ENCODE data around the gene ADD2. TPM values are rescaled to one million over a fixed set of nuclear protein-coding genes. Genes with fewer than 3 reads are reported as not detected.

ADD2 gene
- total RNA-seq, 1 experiment from 2014 or later: 0.23 TPM

- no TSS peak for BruUV-seq (replicated peaks)
- no peaks in the 10 kb centered on the region for H3K9me3 Mint-ChIP-seq (ENCODE audit: unreplicated experiment)
- intact Hi-C loops (cut with micrococcal nuclease): loop anchor here (1.0 to 10.0 kb wide), 3 partner anchors 308 to 734 kb away; partner anchors contain the start of gene MXD1
- no peaks in the 10 kb centered on the region for H3K36me3 Mint-ChIP-seq (ENCODE audit: insufficient read depth, unreplicated experiment)
- H3K27ac Mint-ChIP-seq (ENCODE audit: low read depth, unreplicated experiment): no peak overlapping the region
- no peaks in the 10 kb centered on the region for H3K4me1 Mint-ChIP-seq (ENCODE audit: insufficient read depth, unreplicated experiment)
- POLR2A ChIA-PET: interaction anchor here (0.7 to 3.6 kb wide), 3 partner anchors 12 to 345 kb away, joined by 3 to 14 read pairs (median 3); no protein-coding TSS in a partner anchor
- TF ChIP-seq, protein P1, sequence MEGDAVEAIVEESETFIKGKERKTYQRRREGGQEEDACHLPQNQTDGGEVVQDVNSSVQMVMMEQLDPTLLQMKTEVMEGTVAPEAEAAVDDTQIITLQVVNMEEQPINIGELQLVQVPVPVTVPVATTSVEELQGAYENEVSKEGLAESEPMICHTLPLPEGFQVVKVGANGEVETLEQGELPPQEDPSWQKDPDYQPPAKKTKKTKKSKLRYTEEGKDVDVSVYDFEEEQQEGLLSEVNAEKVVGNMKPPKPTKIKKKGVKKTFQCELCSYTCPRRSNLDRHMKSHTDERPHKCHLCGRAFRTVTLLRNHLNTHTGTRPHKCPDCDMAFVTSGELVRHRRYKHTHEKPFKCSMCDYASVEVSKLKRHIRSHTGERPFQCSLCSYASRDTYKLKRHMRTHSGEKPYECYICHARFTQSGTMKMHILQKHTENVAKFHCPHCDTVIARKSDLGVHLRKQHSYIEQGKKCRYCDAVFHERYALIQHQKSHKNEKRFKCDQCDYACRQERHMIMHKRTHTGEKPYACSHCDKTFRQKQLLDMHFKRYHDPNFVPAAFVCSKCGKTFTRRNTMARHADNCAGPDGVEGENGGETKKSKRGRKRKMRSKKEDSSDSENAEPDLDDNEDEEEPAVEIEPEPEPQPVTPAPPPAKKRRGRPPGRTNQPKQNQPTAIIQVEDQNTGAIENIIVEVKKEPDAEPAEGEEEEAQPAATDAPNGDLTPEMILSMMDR (IDR thresholded peaks at IDR 0.05; ENCODE audit: unreplicated experiment): no peak
- no peak overlapping the region for H3K4me3 Mint-ChIP-seq (ENCODE audit: unreplicated experiment)
- H3K27me3 Mint-ChIP-seq (ENCODE audit: insufficient read depth, unreplicated experiment): peaks cover 31% of the 10 kb centered on the region
- CTCF ChIA-PET: interaction anchor here (0.8 to 7.6 kb wide), 3 partner anchors 19 to 345 kb away, joined by 3 to 170 read pairs (median 3); partner anchors contain the start of gene FAM136A
- DNase-seq (ENCODE audit: unreplicated experiment): no peak
Observed at GRCh38 chr2:70648961-70649360, 119.0 kb downstream of the ADD2 start.

DNA sequence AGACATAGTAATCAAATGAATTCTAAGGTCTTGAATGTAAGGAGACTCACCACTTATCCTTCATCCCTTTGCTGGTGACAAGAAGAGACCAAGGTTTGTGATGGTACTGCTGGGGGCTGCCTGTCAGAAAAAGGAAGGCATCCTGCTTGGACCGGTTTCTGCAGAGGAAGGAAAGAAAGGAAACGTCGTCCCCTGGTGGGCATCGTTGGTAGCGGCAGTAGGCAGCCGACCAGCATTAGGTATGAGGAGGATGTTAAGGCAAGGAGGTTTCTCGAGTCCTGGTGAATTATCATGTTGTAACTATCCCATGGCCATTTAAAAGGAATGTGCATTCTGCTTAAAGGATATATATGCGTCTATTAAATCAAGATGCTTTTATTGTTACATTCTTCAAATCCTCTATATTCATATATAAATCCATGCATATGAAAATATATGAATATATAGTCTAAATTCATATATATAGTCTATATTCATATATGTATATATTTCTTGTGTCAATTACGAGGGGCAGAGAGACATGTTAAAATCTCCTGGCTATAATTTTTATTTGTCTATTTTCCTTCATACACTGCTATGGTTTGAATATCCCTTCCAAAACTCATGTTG lies 120.0 kb downstream of the ADD2 start:
- H3K36me3 Mint-ChIP-seq (ENCODE audit: insufficient read depth, unreplicated experiment): no peaks in the 10 kb centered on the region
- intact Hi-C loops (cut with micrococcal nuclease): loop anchor here (1.0 to 10.0 kb wide), 3 partner anchors 307 to 733 kb away; partner anchors contain the start of gene MXD1
- no TSS peak for BruUV-seq (replicated peaks)
- ChIA-PET POLR2A (interaction anchor here (3.6 kb wide), 1 partner anchor 344 kb away, joined by 14 read pairs; no protein-coding TSS in a partner anchor), CTCF (interaction anchor here (0.6 to 7.6 kb wide), 14 partner anchors 8 to 348 kb away, joined by 3 to 170 read pairs (median 4); partner anchors contain the start of gene FAM136A)
- peak; percentile 67 for DNase-seq (ENCODE audit: unreplicated experiment)
- H3K4me1 Mint-ChIP-seq (ENCODE audit: insufficient read depth, unreplicated experiment): no peaks in the 10 kb centered on the region
- H3K27me3 Mint-ChIP-seq (ENCODE audit: insufficient read depth, unreplicated experiment): peaks cover 23% of the 10 kb centered on the region
- no peak overlapping the region for H3K27ac Mint-ChIP-seq (ENCODE audit: low read depth, unreplicated experiment)
- TF ChIP-seq, protein P1 (IDR thresholded peaks at IDR 0.05; ENCODE audit: unreplicated experiment): peak; percentile 96
- H3K9me3 Mint-ChIP-seq (ENCODE audit: unreplicated experiment): no peaks in the 10 kb centered on the region
- no peak overlapping the region for H3K4me3 Mint-ChIP-seq (ENCODE audit: unreplicated experiment)

DNA sequence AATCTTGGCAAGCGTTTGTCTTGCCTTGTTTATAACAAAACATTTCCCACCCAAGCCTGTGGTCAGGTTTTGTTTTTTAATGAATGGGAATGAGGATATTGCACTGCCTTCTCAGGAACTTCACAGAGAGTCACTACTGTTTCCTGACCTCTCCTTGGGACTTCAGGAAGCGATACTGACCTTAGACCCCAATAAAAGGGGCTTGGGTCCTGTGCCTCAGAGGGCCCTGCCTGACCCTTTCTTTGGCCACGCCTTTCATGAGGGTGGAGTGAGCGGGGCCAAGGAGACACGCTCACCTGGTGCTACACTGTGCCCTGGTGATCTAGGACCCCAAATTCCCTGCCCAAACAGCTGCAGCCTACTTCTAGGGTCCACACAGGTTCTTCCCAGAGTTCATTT lies 121.6 kb downstream of the ADD2 start:
- BruUV-seq (replicated peaks): no TSS peak
- Mint-ChIP-seq H3K9me3 (ENCODE audit: unreplicated experiment) (no peaks in the 10 kb centered on the region), H3K27me3 (ENCODE audit: insufficient read depth, unreplicated experiment) (peaks cover 7% of the 10 kb centered on the region), H3K36me3 (ENCODE audit: insufficient read depth, unreplicated experiment) (no peaks in the 10 kb centered on the region), H3K4me1 (ENCODE audit: insufficient read depth, unreplicated experiment) (no peaks in the 10 kb centered on the region), H3K27ac (ENCODE audit: low read depth, unreplicated experiment) (no peak overlapping the region), H3K4me3 (ENCODE audit: unreplicated experiment) (no peak overlapping the region)
- CTCF ChIA-PET: interaction anchor here (0.6 to 7.6 kb wide), 11 partner anchors 10 to 343 kb away, joined by 3 to 170 read pairs (median 3); partner anchors contain the start of genes ANKRD53 and FAM136A
- intact Hi-C loops (cut with micrococcal nuclease): loop anchor here (10.0 kb wide), 1 partner anchor 732 kb away; the partner anchor contains the start of gene MXD1
- TF ChIP-seq, protein P1 (IDR thresholded peaks at IDR 0.05; ENCODE audit: unreplicated experiment): no peak
- POLR2A ChIA-PET: interaction anchor here (1.2 to 3.6 kb wide), 3 partner anchors 9 to 345 kb away, joined by 3 to 14 read pairs (median 5); partner anchors contain the start of gene FAM136A
- no peak for DNase-seq (ENCODE audit: unreplicated experiment)

DNA sequence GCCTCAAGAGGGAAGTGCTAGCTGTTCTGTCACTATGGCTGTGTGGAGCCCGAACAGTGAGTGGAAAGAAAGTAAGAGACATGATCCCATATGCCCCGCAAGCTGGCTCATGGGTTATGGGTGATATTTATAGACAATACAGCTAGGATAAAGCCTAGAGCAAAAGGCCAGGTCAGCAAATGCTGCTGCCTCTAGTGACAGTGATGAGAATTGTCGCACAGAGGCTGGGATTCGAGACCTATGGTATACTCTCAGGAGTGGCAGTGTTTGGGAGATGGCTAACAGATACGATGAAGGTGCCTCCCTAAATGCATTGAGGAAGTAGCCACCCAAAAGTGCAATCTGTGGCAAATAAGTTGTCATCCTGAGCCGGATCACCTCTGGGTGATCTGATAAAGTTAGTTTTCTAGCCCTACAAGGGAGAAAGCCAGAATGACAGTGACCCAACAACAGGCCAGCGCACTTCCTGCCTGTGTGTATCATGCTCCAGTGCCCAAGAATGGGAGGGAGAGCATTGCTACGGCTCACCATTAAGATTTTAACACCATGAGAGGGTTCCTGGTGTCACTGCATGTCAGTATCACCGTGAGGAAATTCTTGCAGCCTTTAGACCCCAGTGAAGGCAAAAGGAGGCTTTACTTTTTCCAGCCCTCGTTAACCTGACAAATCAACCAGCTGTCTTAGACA lies 122.1 kb downstream of the ADD2 start:
- CTCF ChIA-PET: interaction anchor here (0.5 to 7.6 kb wide), 17 partner anchors 9 to 362 kb away, joined by 3 to 170 read pairs (median 4); partner anchors contain the start of genes ANKRD53 and FAM136A
- no peak overlapping the region for H3K27ac Mint-ChIP-seq (ENCODE audit: low read depth, unreplicated experiment)
- TF ChIP-seq, protein P1 (IDR thresholded peaks at IDR 0.05; ENCODE audit: unreplicated experiment): peak; percentile 9
- H3K9me3 Mint-ChIP-seq (ENCODE audit: unreplicated experiment): no peaks in the 10 kb centered on the region
- no peaks in the 10 kb centered on the region for H3K4me1 Mint-ChIP-seq (ENCODE audit: insufficient read depth, unreplicated experiment)
- no peak overlapping the region for H3K4me3 Mint-ChIP-seq (ENCODE audit: unreplicated experiment)
- BruUV-seq (replicated peaks): no TSS peak
- intact Hi-C loops (cut with micrococcal nuclease): loop anchor here (10.0 kb wide), 1 partner anchor 731 kb away; the partner anchor contains the start of gene MXD1
- POLR2A ChIA-PET: interaction anchor here (0.6 to 2.0 kb wide), 6 partner anchors 9 to 352 kb away, joined by 3 to 5 read pairs (median 3); partner anchors contain the start of genes FAM136A and SNRPG
- peak; percentile 30 for DNase-seq (ENCODE audit: unreplicated experiment)
- H3K36me3 Mint-ChIP-seq (ENCODE audit: insufficient read depth, unreplicated experiment): no peaks in the 10 kb centered on the region
- peaks cover 2% of the 10 kb centered on the region for H3K27me3 Mint-ChIP-seq (ENCODE audit: insufficient read depth, unreplicated experiment)
